Bronchial epithelial cell (primary cell): Measurements from ENCODE around the gene PRKG1. TPM values are rescaled to one million over a fixed set of nuclear protein-coding genes. Genes with fewer than 3 reads are reported as not detected.

Experiments
- DNase-seq: peaks from one replicate; pipeline ENCODE4 v3.0.0-alpha.2; 2010; ENCODE audit warnings: low read depth
- FAIRE-seq: peaks from 2 replicates; lab custom pipeline; 2011; peaks lifted over from hg19 to GRCh38; lab: Jason Lieb, UNC
- H3K27me3 ChIP-seq: 2 replicates; pipeline ENCODE4 v1.5.1; 2011; ENCODE audit warnings: low read length; ENCODE audit not compliant: control insufficient read depth, insufficient read depth
- H3K36me3 ChIP-seq: 2 replicates; pipeline ENCODE4 v1.5.1; 2011; ENCODE audit warnings: low read length; ENCODE audit not compliant: control insufficient read depth, insufficient read depth
- H3K4me3 ChIP-seq: 2 replicates; pipeline ENCODE4 v1.5.1; 2011; ENCODE audit warnings: mild to moderate bottlenecking, low read depth, low read length, control low read depth
- total RNA-seq: library from RNA; depleted of rRNA; stranded (reverse); fragments of >200 nt; gene quantifications from 2 replicates; pipeline ENCODE4 v1.2.1, GENCODE V29; 2014
- TF ChIP-seq, protein P1 (sequence below): IDR thresholded peaks from 2 replicates; pipeline ENCODE4 v1.5.1; 2011; ENCODE audit warnings: mild to moderate bottlenecking, moderate library complexity, low read length, control low read depth, inconsistent platforms; ENCODE audit not compliant: insufficient read depth, severe bottlenecking

PRKG1 gene
- total RNA-seq, 1 donor from 2014 or later: 0.26 TPM

DNA sequence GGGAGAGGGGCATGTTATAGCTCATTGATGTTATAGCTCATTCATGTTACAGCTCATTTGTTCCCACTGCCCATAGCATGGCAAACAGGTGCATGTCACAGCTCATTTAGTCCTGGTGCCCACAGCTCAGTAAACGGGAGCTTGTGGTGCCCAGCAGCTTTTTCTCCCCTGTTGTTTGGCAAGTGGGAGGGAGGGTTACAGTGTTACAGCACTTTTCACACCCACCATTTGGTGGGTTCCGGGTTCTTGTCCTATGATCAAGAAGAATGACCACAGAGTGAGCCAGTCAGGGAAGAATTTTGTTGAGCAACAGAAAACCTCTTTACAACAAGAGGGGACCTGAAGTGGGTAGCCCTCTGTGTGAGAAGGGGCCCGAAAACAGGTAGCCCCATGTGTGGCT lies 787.9 kb downstream of the PRKG1 start:
- H3K27me3 ChIP-seq: no peaks in the 10 kb centered on the region
- no peak overlapping the region for H3K4me3 ChIP-seq
- TF ChIP-seq, protein P1, sequence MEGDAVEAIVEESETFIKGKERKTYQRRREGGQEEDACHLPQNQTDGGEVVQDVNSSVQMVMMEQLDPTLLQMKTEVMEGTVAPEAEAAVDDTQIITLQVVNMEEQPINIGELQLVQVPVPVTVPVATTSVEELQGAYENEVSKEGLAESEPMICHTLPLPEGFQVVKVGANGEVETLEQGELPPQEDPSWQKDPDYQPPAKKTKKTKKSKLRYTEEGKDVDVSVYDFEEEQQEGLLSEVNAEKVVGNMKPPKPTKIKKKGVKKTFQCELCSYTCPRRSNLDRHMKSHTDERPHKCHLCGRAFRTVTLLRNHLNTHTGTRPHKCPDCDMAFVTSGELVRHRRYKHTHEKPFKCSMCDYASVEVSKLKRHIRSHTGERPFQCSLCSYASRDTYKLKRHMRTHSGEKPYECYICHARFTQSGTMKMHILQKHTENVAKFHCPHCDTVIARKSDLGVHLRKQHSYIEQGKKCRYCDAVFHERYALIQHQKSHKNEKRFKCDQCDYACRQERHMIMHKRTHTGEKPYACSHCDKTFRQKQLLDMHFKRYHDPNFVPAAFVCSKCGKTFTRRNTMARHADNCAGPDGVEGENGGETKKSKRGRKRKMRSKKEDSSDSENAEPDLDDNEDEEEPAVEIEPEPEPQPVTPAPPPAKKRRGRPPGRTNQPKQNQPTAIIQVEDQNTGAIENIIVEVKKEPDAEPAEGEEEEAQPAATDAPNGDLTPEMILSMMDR: no peak
- peak; percentile 6 for DNase-seq
- no peaks in the 10 kb centered on the region for H3K36me3 ChIP-seq
- FAIRE-seq: no peak

DNA sequence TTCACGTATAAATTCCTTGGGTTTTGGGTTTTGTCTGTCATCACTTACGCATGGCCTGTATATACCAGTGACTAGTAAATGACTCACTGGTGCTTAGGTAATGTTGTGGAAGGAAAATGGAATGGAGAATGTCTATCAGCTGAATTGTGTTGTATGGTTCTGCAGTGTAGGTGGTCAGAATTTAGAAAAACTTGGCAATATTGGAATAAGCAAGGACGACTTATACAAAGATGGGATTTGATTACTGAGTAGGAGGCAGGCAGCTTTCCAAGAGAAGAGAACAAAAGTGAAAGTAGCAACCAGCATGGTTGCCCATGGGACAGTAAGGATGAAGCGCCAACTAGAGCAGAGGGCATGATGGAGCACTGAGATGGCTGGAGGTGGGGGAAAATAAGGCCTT lies 793.7 kb downstream of the PRKG1 start:
- no peaks in the 10 kb centered on the region for H3K27me3 ChIP-seq
- H3K36me3 ChIP-seq: no peaks in the 10 kb centered on the region
- DNase-seq: peak; percentile 95
- FAIRE-seq: no peak
- TF ChIP-seq, protein P1: no peak
- H3K4me3 ChIP-seq: no peak overlapping the region

DNA sequence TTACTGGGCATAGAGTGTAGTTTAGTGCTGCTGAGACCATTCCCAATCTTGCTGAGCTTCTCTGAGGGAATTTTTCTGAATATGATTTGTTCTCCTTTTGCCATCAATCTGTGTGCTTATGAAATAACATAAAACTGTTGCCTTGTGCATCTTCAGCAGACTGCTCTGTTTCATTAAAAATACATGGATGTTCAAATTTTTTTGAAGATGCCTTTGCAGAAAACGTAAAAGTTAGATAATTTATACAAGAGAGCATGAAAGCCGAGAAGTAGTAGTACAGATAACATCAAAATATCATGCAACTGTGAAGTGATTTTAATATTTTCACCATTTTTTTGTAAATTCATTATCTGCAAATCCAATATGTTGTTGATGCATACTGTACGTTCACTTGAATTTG lies 799.8 kb downstream of the PRKG1 start:
- Histone ChIP-seq H3K27me3 (no peaks in the 10 kb centered on the region), H3K36me3 (no peaks in the 10 kb centered on the region), H3K4me3 (no peak overlapping the region)
- no peak for FAIRE-seq
- no peak for DNase-seq
- TF ChIP-seq, protein P1: no peak

DNA sequence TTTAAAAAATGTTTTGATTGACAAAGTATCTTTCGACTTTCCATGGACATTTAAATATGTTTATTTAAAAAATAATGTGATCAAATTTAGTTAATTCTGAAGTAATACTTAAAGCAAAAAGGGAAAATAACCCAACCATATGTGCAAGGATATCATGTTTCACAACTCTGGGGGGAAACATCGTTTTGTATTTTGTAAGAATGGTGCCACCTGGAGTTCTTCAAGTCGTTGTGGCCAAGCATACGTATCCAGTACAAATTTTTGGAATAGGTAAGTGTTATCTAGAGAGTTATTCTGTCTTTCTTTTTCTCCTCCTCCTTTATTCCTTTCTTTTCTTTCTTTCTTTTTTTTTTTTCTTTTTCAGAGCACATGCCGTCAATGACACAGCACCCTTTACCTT lies 801.3 kb downstream of the PRKG1 start:
- no peaks in the 10 kb centered on the region for H3K27me3 ChIP-seq
- FAIRE-seq (no peak), DNase-seq (no peak)
- H3K4me3 ChIP-seq: no peak overlapping the region
- H3K36me3 ChIP-seq: no peaks in the 10 kb centered on the region
- TF ChIP-seq, protein P1: no peak

- Histone ChIP-seq H3K27me3 (no peaks in the 10 kb centered on the region), H3K4me3 (no peak overlapping the region), H3K36me3 (no peaks in the 10 kb centered on the region)
- DNase-seq: no peak
- FAIRE-seq: no peak
- TF ChIP-seq, protein P1: no peak
Observed at GRCh38 chr10:51876503-51876902, 802.2 kb downstream of the PRKG1 start.

DNA sequence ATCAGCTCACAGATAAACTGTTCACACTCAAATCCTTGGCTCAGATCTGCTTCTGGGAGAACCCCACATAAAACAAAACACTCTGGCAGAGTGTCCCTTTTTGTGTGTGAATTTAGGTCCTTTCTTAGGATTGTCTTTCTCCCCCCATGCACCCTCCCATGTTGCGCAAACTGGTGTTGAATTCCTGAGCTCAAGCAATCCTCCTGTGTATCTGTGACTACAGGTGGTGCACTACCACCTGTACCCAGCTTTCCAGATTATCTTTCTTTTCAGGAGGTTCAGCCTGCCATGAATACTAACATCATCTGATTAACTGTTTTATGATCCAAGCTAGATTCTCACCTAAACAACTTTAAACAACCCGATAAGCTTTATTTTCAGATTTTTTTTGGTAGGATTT lies 802.7 kb downstream of the PRKG1 start:
- DNase-seq: no peak
- TF ChIP-seq, protein P1: no peak
- no peak for FAIRE-seq
- Histone ChIP-seq H3K36me3 (no peaks in the 10 kb centered on the region), H3K27me3 (no peaks in the 10 kb centered on the region), H3K4me3 (no peak overlapping the region)
